IMR-90 (cell line): ENCODE results near the gene FAM20A. TPM values are rescaled to one million over a fixed set of nuclear protein-coding genes. Genes with fewer than 3 reads are reported as not detected.

Experiments used
- ATAC-seq: fragments of 200-7000 bp; cut with Tn5 transposase; 2 replicates; pipeline ENCODE4 v1.9.1; 2020; ENCODE audit warnings: low read depth, mild to moderate bottlenecking, moderate library complexity
- BruUV-seq: library from RNA; stranded (reverse); fragments of 400-500 nt; replicated peaks from 2 replicates; lab custom pipeline; 2021; lab: Mats Ljungman, UMichigan
- CTCF ChIA-PET: fragments of 300-600 bp; formaldehyde crosslinking; extraction: SDS; loops from one replicate; lab custom pipeline; 2021; ENCODE audit warnings: antibody characterized with exemption; lab: Yijun Ruan, JAX
- POLR2A ChIA-PET: fragments of 300-600 bp; sonication (Branson Sonifier 250); formaldehyde crosslinking; loops from one replicate; lab custom pipeline; 2022; ENCODE audit warnings: antibody characterized with exemption; ENCODE audit not compliant: unreplicated experiment; lab: Charles Lee
- DNase-seq: peaks from one replicate; pipeline ENCODE4 v3.0.0; 2013
- H2AFZ ChIP-seq: replicated peaks from 2 replicates; pipeline ENCODE3; 2013; ENCODE audit warnings: low read length, mild to moderate bottlenecking; ENCODE audit not compliant: poor library complexity
- H2AK5ac ChIP-seq: 2 replicates; pipeline ENCODE4 v1.6.1; 2013; ENCODE audit warnings: low read depth, low read length, inconsistent platforms
- H2AK9ac ChIP-seq: replicated peaks from 2 replicates; pipeline ENCODE3; 2013; ENCODE audit warnings: mild to moderate bottlenecking, low read depth, low read length, moderate library complexity; ENCODE audit not compliant: poor library complexity
- H2BK120ac ChIP-seq: 2 replicates; pipeline ENCODE4 v1.6.1; 2013; ENCODE audit warnings: low read depth, low read length, inconsistent platforms
- H2BK15ac ChIP-seq: 3 replicates; pipeline ENCODE4 v1.6.1; 2013; ENCODE audit warnings: low read depth, low read length, inconsistent platforms
- H2BK20ac ChIP-seq: 2 replicates; pipeline ENCODE4 v1.6.1; 2013; ENCODE audit warnings: low read depth, mild to moderate bottlenecking, inconsistent platforms, low read length, moderate library complexity
- H2BK5ac ChIP-seq: 2 replicates; pipeline ENCODE4 v1.6.1; 2013; ENCODE audit warnings: mild to moderate bottlenecking, low read depth, low read length, inconsistent platforms; ENCODE audit not compliant: poor library complexity, severe bottlenecking
- H3K14ac ChIP-seq: replicated peaks from 2 replicates; pipeline ENCODE4 v1.6.1; 2013; ENCODE audit warnings: low read depth, low read length, inconsistent platforms
- H3K18ac ChIP-seq: 2 replicates; pipeline ENCODE4 v1.6.1; 2013; ENCODE audit warnings: low read depth, low read length, control low read depth
- H3K23ac ChIP-seq: 2 replicates; pipeline ENCODE4 v1.6.1; 2013; ENCODE audit warnings: low read depth, low read length, inconsistent platforms
- H3K27ac ChIP-seq: 2 replicates; pipeline ENCODE4 v1.5.1; 2013; ENCODE audit warnings: mild to moderate bottlenecking, control low read depth, low read length; ENCODE audit not compliant: insufficient read depth
- H3K27me3 ChIP-seq: 2 replicates; pipeline ENCODE4 v1.6.1; 2013; ENCODE audit warnings: low read length; ENCODE audit not compliant: control insufficient read depth, insufficient read depth
- H3K36me3 ChIP-seq: 2 replicates; pipeline ENCODE4 v1.6.1; 2013; ENCODE audit warnings: low read length, mixed read lengths; ENCODE audit not compliant: control insufficient read depth, insufficient read depth
- H3K4ac ChIP-seq: 2 replicates; pipeline ENCODE4 v1.6.1; 2013; ENCODE audit warnings: low read depth, low read length, inconsistent platforms
- H3K4me1 ChIP-seq: 2 replicates; pipeline ENCODE4 v1.6.1; 2013; ENCODE audit warnings: low read length, mixed read lengths; ENCODE audit not compliant: control insufficient read depth, insufficient read depth
- H3K4me2 ChIP-seq: 2 replicates; pipeline ENCODE4 v1.6.1; 2013; ENCODE audit warnings: low read depth, mild to moderate bottlenecking, control low read depth, low read length, moderate library complexity
- H3K4me3 ChIP-seq: 2 replicates; pipeline ENCODE4 v1.5.1; 2013; ENCODE audit warnings: low read depth, mild to moderate bottlenecking, control low read depth, low read length, moderate library complexity; ENCODE audit not compliant: insufficient read depth
- H3K56ac ChIP-seq: 2 replicates; pipeline ENCODE4 v1.6.1; 2013; ENCODE audit warnings: low read length, inconsistent platforms; ENCODE audit not compliant: insufficient read depth; ENCODE audit errors: extremely low read depth
- H3K79me1 ChIP-seq, 2 experiments: 2 replicates each; pipeline ENCODE4 v1.6.1; 2013; ENCODE audit warnings: low read length in 2 of 2, inconsistent platforms in 1 of 2, low read depth in 1 of 2
- H3K9ac ChIP-seq: 2 replicates; pipeline ENCODE4 v1.6.1; 2013; ENCODE audit warnings: low read depth, low read length, control low read depth
- H3K9me1 ChIP-seq: 2 replicates; pipeline ENCODE4 v1.6.1; 2013; ENCODE audit warnings: low read length, inconsistent platforms; ENCODE audit not compliant: insufficient read depth
- H3K9me3 ChIP-seq: 2 replicates; pipeline ENCODE4 v1.6.1; 2013; ENCODE audit warnings: low read length; ENCODE audit not compliant: control insufficient read depth, insufficient read depth
- H4K20me1 ChIP-seq: 2 replicates; pipeline ENCODE4 v1.6.1; 2013; ENCODE audit warnings: low read length, inconsistent platforms; ENCODE audit not compliant: insufficient read depth
- H4K5ac ChIP-seq: 2 replicates; pipeline ENCODE4 v1.6.1; 2013; ENCODE audit warnings: mild to moderate bottlenecking, low read depth, low read length, control low read depth
- H4K8ac ChIP-seq, 2 experiments: 2 replicates each; pipeline ENCODE4 v1.6.1; 2013; ENCODE audit warnings: low read depth in 2 of 2, low read length in 2 of 2, control low read depth in 1 of 2, inconsistent platforms in 1 of 2
- H4K91ac ChIP-seq: 2 replicates; pipeline ENCODE4 v1.6.1; 2013; ENCODE audit warnings: low read depth, low read length, inconsistent platforms; ENCODE audit not compliant: insufficient read depth
- MAFK ChIP-seq: IDR thresholded peaks from 2 replicates; pipeline ENCODE4 v1.6.1; 2012; ENCODE audit warnings: low read depth, low read length, improper control_type of control experiment
- MAZ ChIP-seq: IDR thresholded peaks from 2 replicates; pipeline ENCODE4 v1.6.1; 2012; ENCODE audit warnings: low read depth, mild to moderate bottlenecking, low read length, improper control_type of control experiment, moderate library complexity, borderline replicate concordance
- NFE2L2 ChIP-seq: fragments of 150-350 bp; IDR thresholded peaks from 2 replicates; pipeline ENCODE4 v1.6.1; 2016; ENCODE audit warnings: low read depth, mild to moderate bottlenecking, low read length
- RFX5 ChIP-seq: IDR thresholded peaks from 2 replicates; pipeline ENCODE4 v1.8.0; 2012; ENCODE audit warnings: low read depth, mild to moderate bottlenecking, low read length, moderate library complexity
- WGBS, 2 experiments: methylation state at CpG; one replicate each; pipeline versions ENCODE4 v1.1.5 to v1.1.7; 2013; ENCODE audit warnings: missing lambda C conversion rate in 2 of 2; ENCODE audit not compliant: insufficient read length in 1 of 2; ENCODE audit errors: extremely low coverage in 2 of 2; 5-methylcytosine and 5-hydroxymethylcytosine counted together
- dilution Hi-C: fragments of 300-500 bp; cut with HindIII; formaldehyde crosslinking; loops from one replicate; pipeline ENCODE4 v1.14.3; 2018; ENCODE audit warnings: low sequenced_read_pairs; ENCODE audit not compliant: unreplicated experiment
- in situ Hi-C: fragments of 300-500 bp; cut with MboI; formaldehyde crosslinking; loops from 3 replicates; pipeline ENCODE4 v1.14.3; 2019; ENCODE audit warnings: low sequenced_read_pairs, inconsistent platforms, mixed read lengths
- intact Hi-C: fragments of 100-400 bp; cut with micrococcal nuclease; formaldehyde crosslinking; loops from 2 replicates; pipeline ENCODE4 v1.10.0; 2022
- polyA plus RNA-seq, 3 experiments: library from polyadenylated mRNA; depleted of rRNA; stranded (reverse); fragments of >200 nt; gene quantifications; 2 replicates each; pipeline ENCODE4 v1.2.3, GENCODE V29; 2012; ENCODE audit warnings: low replicate concordance in 1 of 3
- total RNA-seq: library from RNA; depleted of rRNA; stranded (reverse); fragments of >200 nt; gene quantifications from 2 replicates; pipeline ENCODE4 v1.2.3, GENCODE V29; 2012
- TF ChIP-seq, protein P1 (sequence below): conservative IDR thresholded peaks from 2 replicates; pipeline ENCODE4 v1.5.1; 2012; ENCODE audit warnings: mild to moderate bottlenecking, low read depth, low read length, improper control_type of control experiment
- TF ChIP-seq, protein P2 (sequence below): fragments of 150-350 bp; IDR thresholded peaks from 2 replicates; pipeline ENCODE4 v1.6.1; 2017; ENCODE audit warnings: mild to moderate bottlenecking, antibody characterized with exemption, low read length, low read depth

FAM20A gene
- total and polyA plus RNA-seq, 2 of the 4 experiments (the other 2 are of a cell fraction): not detected

- Histone ChIP-seq H3K4me2 (no peak overlapping the region), H3K4me1 (no peaks in the 10 kb centered on the region), H3K23ac (no peak overlapping the region), H4K5ac (no peak overlapping the region), H2BK15ac (no peak overlapping the region), H2BK120ac (no peak overlapping the region), H2AK5ac (no peak overlapping the region), H2BK20ac (no peak overlapping the region), H4K91ac (no peak overlapping the region), H2BK5ac (no peak overlapping the region), H3K36me3 (no peaks in the 10 kb centered on the region), H3K27ac (no peak overlapping the region), H3K4me3 (no peak overlapping the region), H3K4ac (no peak overlapping the region), H4K20me1 (no peaks in the 10 kb centered on the region), H3K9ac (no peak overlapping the region), H3K9me1 (no peaks in the 10 kb centered on the region), H2AFZ (no peak overlapping the region), H3K14ac (no peak overlapping the region), H4K8ac (no peak overlapping the region), H2AK9ac (no peak overlapping the region), H3K27me3 (peaks cover 2% of the 10 kb centered on the region; the same call in 1 of the 2 replicates), H3K79me1 (no peaks in the 10 kb centered on the region), H3K9me3 (0 out of 2 replicates have a peak, but pooled peaks cover 3% of the 10 kb centered on the region), H3K18ac (no peak overlapping the region), H3K56ac (no peak overlapping the region)
- whole genome bisulfite sequencing, 2 experiments: no CpG with 5 or more reads among the region's 5 CpGs
- ATAC-seq (no peak), DNase-seq (no peak)
- intact Hi-C loops: no loop called here
- TF ChIP-seq, protein P1, sequence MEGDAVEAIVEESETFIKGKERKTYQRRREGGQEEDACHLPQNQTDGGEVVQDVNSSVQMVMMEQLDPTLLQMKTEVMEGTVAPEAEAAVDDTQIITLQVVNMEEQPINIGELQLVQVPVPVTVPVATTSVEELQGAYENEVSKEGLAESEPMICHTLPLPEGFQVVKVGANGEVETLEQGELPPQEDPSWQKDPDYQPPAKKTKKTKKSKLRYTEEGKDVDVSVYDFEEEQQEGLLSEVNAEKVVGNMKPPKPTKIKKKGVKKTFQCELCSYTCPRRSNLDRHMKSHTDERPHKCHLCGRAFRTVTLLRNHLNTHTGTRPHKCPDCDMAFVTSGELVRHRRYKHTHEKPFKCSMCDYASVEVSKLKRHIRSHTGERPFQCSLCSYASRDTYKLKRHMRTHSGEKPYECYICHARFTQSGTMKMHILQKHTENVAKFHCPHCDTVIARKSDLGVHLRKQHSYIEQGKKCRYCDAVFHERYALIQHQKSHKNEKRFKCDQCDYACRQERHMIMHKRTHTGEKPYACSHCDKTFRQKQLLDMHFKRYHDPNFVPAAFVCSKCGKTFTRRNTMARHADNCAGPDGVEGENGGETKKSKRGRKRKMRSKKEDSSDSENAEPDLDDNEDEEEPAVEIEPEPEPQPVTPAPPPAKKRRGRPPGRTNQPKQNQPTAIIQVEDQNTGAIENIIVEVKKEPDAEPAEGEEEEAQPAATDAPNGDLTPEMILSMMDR: no peak
- TF ChIP-seq, protein P2, sequence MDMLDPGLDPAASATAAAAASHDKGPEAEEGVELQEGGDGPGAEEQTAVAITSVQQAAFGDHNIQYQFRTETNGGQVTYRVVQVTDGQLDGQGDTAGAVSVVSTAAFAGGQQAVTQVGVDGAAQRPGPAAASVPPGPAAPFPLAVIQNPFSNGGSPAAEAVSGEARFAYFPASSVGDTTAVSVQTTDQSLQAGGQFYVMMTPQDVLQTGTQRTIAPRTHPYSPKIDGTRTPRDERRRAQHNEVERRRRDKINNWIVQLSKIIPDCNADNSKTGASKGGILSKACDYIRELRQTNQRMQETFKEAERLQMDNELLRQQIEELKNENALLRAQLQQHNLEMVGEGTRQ: no peak
- no peak for TF ChIP-seq MAZ
- TF ChIP-seq RFX5: no peak
- no peak for TF ChIP-seq MAFK
- no peak for TF ChIP-seq NFE2L2
- in situ Hi-C loops: no loop called here
- CTCF ChIA-PET: no interaction called here
- dilution Hi-C loops: no loop called here
- no TSS peak for BruUV-seq
- POLR2A ChIA-PET: no interaction called here
These were observed 16.4 kb downstream of the FAM20A start for GRCh38 chr17:68584581-68585303.
